ENCODE data around the gene CSPG5.

GRCh38 chr3:47533996-47534454 is 44.6 kb downstream of the CSPG5 start:
- TF ChIP-seq CTCF (IDR thresholded peaks at IDR 0.05) (no peak), EZH2 (IDR thresholded peaks at IDR 0.05; ENCODE audit: borderline replicate concordance, insufficient read depth, low read depth, low read length, poor library complexity, severe bottlenecking) (no peak)
